GM08714 (cell line): ENCODE data around the gene TANC1.

ENCODE experiments used
- H3K4me3 ChIP-seq: fragments of 200-500 bp; sonication (Bioruptor generic); 2 replicates; pipeline ENCODE4 v1.5.1; 2014; ENCODE audit warnings: mild to moderate bottlenecking, low read length, inconsistent platforms
- ZNF274 ChIP-seq: IDR thresholded peaks from 2 replicates; pipeline ENCODE4 v1.6.1; 2012; ENCODE audit warnings: mild to moderate bottlenecking, low read depth, low read length

The TANC1 gene

DNA sequence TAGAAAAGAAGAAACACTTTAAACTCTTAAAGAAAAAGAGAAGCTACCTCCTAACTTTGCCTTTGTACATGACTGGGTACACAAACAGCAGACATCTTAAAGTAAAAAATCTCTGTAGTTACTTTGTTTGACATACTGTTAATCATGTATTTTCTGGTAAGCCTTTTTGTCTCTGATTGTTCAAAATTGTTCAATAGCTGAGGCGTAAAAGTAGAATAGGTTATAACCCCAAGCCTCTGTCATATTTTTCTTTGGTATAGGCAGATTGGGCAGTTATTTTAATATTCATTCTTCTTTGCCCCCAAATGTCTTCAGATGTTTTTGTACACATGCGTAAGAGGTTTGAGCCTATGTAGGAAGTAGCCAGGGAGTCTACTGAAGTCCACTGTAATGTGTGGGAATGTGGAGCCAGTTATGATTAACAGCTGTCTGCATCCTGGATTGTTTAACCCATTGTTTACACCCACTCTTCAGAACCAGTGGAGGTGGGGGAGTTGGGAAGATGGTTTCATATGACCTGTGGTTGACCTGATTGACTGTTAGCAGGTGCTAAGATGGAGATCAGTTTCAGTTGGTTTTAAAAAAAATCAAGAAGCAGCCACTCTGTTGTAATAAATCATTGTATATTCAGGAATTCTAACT, 150.5 kb downstream of the TANC1 start:
- TF ChIP-seq ZNF274 = no peak

DNA sequence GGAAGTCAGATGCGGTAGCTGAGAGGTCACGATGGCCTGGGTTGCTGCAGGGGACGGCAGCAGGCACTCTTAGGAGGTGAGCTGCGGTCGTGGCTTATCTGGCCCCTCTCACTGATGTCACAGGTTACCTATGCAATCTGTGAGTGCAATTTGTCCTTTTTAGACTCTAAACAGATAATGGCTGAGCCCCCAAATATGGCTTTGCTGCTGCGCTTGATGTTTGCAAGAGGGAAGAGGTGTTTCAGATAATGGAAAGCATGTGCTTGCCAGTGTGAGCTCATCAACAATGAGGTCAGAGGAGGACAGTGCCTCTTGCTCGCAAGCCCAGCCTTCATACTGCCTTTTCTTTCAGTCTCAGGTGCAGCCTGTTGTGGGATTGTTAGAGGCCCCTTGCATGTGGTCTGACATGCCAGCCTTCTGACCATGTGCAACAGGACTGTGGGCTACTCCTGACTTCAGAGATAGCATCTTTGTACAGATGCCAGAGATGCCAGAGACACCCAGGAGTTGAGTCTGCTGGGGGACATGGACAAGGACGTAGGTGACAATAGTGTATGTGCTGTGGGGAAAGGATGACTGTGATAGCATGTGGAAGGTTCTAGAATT, 151.3 kb downstream of the TANC1 start:
- no peak overlapping the region for H3K4me3 ChIP-seq
- no peak for TF ChIP-seq ZNF274

More for the DNA sequence above, 150.5 kb downstream of the TANC1 start:
- H3K4me3 ChIP-seq = no peak overlapping the region

DNA sequence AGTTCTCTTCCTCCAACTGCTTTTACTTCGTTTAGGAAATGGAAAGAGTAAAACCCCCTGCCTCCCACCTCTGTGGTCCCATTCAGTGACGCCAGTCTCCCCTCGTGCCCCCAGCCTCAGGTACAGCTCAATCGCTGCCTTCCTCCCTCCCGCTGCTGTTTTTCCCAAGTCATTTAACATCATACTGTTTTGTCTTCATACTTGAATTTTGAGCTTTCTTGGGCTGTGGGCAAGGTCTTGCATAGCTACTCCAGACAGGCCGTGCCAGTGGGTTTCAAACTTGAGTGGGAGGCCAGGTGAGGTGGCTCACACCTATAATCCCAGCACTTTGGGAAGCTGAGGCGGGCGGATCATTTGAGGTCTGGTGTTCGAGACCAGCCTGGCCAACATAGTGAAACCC, 155.3 kb downstream of the TANC1 start:
- no peak for TF ChIP-seq ZNF274

DNA sequence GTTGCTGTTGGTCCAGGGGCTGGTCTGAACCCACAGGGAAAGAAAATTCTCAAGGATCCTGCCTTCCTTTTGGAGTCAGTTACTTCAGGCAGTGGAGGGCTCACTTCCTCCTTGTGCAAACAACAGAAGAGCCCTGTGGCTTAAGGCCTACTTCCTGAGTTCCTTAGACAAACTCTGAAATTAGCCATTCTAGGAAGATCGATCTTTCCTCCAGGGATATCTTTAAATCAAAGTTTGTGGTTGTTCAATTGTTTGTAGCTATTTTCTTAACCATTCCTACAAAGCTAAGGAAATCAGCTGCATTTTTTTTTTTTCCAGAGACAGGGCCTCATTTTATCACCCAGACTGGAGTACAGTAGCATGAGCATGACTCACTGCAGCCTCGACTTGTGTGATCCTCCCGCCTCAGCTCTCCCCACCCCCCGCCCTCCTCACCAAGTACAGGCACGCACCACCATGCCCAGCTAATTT, 156.0 kb downstream of the TANC1 start:
- TF ChIP-seq ZNF274 = no peak
- H3K4me3 ChIP-seq = no peak overlapping the region

More for the DNA sequence above, 155.3 kb downstream of the TANC1 start:
- no peak overlapping the region for H3K4me3 ChIP-seq

DNA sequence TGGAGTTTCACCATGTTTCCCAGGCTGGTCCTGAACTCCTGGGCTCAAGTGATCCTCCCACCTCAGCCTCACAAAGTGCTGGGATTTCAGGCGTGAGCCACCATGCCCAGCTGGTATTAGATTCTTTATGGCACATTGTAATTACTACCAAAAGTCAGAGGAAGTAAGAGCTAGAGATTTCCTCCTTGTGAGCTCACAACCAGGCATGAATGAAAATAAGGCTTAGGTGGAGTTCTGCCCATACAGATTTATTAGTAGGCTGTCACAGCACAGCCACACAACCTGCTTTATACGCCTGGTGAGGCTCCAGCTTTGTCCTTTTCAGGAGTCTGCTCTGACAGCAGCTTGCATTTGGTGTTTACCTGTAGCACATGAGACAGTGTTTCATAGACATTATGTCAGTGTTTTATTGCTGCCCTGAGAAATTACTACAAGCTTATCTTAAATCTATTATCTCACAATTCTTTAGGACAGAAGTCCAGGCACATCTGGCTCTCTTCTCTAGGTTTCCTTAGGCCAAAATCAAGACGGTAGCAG, 156.6 kb downstream of the TANC1 start:
- no peak for TF ChIP-seq ZNF274
- H3K4me3 ChIP-seq = no peak overlapping the region

DNA sequence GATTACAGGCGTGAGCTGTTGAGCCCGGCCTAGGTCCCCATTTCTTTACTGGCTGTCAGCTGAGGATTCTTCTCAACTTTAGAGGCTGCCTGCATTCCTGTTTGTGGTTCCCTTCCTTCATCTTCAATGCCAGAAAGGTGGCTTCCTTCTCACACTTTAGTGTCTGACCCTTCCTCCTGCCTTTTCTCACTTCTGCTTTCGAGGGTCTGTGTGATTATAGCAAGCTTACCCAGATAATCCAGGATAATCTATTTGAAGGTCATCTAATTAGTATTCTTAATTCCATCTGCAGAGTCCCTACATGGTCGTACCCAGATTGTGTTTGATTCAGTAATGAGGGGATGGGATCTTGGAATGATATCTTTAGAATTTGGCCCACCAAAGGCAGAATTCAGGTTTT, 157.4 kb downstream of the TANC1 start:
- H3K4me3 ChIP-seq = no peak overlapping the region
- no peak for TF ChIP-seq ZNF274

DNA sequence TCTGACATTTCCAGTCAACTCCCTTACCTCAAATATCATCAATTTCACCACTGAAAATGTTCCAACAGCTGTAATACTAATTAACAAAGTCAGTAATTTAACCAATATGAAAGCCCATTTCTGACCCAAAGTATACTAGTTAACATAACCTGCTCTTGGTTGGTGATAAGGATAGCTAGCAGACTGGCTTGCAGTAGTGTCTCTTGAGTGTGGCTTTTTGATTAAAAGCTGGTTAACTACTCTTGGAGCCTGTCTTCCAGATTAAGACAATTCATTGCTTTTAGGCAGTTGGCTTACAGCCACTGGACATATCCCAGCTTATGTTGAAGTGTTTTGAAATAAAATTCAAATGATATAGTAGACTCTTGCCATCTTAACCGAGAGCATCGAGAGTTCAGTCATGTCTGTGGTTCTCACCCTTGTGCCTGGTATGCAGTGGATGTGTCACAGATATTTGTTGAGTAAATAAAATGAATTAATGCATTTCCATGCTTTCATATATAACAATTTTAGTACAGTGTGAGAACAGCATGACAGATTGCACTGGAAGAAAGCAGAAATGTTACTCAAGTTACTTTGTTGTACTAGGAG, 158.1 kb downstream of the TANC1 start:
- TF ChIP-seq ZNF274 = no peak
- H3K4me3 ChIP-seq = no peak overlapping the region

DNA sequence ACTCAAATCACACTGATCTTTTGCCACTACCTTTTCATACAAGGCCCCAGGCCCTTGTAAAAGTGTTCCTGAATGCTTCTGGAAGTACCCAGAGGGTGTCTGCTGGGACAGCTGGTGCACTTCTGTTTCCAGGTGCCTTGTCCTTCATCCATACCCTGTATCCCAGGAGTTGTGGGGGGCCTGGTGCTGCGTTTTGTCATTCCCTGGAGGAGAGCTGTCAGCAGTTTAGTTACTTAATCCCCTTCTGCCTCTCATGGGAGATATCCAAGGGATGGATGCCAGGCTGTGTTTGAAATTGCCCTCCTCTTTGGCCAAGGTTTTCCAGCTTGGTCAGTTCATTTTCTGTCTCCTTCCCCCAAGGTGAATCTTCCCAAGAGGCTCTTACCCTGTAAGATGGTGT, 159.8 kb downstream of the TANC1 start:
- no peak overlapping the region for H3K4me3 ChIP-seq
- TF ChIP-seq ZNF274 = no peak

DNA sequence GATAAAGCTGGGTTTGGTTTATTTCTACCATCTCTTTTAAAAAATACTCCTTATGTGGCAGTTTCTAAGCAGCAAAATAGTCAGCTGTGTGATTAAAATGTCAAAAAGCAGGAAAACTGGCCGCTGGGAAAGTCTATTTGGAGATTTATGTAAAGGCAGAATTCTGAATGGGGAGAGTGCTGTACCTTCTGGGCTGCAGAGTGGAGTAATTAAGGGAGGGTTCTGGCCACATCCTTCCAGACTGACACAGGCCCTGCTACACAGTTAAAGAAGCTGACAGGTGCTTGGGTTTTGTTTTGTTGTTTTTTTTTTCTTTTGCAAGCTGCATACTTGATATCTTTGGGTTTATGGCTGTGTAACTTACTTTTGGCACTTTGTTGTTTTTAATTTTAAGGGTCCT, 160.8 kb downstream of the TANC1 start:
- no peak overlapping the region for H3K4me3 ChIP-seq
- no peak for TF ChIP-seq ZNF274

DNA sequence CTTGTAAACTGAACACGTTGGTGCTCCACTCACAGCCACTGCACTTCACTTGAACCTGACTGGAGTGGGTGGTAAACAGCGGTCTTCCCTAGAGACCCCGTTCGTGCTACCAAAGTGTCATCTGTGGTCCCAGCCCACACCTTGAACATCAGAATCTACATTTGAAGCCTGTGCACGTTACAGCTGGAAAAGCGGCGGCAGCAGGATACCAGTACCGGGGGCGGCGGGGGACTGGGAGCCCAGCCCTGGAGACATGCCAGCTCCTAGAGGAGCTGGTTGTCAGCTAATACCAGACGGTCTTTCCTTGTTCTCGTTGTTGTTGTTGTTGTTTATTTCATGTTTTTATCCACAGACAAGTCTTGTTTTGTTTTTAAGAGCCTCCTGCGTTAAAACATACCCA, 161.4 kb downstream of the TANC1 start:
- H3K4me3 ChIP-seq = no peak overlapping the region
- no peak for TF ChIP-seq ZNF274

DNA sequence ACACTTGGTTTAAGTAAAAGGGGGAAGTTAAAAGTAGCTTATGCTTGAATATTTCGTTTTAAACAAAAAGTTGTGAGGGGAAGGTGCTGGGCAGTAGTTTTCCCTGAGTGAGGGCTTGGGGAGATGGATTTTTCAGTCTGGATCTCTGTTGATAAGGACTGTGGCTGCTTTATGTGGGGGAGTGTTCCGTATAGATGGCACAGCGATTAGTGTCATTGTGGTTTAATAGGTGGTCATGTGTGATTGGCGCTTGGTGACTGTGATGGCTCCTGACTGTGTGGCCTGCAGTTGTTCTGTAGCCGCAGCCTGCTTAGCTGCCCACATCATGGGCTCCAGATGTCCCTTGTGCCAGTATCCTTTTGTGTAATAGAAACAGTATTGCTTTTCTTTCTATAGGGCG, 161.9 kb downstream of the TANC1 start:
- no peak for TF ChIP-seq ZNF274
- H3K4me3 ChIP-seq = no peak overlapping the region

DNA sequence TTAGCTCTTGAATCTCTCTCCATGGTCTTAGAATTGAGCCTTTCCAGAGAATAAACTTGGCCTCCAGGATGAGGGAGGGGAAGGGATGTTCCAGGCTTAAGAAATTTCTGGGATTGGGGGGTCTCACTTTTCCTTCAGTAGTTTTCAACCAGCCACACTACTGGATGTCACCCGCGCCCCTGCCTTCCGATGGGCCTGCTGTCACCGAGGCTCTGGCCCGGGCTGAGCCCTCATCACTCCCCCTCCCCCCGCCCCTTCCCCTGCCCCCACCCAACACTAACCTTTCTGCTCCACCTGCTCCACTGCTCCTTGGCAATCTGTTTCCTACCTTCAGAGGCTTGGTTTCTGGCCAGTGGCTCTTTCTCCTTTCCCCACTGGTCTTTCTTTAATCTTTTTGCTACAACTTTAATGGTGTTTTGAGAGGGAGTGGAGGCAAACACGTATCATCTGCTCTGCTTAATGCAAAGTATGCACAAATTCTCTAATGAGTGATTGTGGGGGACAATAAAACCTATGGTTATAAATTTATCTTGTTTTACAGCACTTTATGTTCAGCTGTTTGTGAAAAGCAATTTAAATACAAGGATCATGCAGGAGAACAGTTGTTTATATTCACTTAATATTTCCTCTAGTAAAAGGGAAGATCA, 162.9 kb downstream of the TANC1 start:
- H3K4me3 ChIP-seq = no peak overlapping the region
- TF ChIP-seq ZNF274 = no peak

DNA sequence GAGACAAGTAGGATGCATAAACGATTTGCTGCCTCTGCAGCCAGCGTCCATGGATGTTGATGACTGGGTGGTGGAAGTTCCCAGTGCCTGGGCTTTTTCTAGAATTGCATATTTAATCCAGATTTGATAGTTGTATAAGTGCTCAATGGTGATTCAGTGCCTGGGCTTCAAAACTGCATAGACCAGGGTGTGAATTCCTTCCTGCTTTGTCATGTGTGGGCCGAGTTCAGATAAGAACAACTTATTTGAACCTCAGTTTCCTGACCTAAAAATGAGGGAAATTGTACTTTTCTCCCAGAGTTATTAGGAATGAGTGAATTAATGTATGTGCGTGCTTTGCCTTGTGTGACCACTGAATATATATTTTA, 163.5 kb downstream of the TANC1 start:
- TF ChIP-seq ZNF274 = no peak
- no peak overlapping the region for H3K4me3 ChIP-seq

DNA sequence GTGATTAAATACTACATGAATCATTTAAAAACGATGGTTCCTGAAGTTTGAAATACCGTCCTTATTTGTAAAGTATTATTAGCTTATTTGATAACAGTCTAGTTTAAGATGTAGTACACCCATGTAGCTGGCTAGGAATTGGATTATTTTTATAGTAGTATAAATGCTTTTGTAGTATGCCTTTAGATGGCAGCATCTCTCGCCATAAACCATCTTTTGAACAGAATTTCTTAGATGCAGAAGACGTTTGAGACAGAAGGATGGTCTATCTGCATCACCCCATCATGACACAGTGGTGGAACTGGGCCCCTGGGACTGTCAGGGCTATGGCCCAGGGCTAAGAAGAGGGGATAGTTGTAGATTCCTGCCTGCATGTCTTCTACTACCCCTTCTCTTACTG, 165.4 kb downstream of the TANC1 start:
- no peak overlapping the region for H3K4me3 ChIP-seq
- TF ChIP-seq ZNF274 = no peak

DNA sequence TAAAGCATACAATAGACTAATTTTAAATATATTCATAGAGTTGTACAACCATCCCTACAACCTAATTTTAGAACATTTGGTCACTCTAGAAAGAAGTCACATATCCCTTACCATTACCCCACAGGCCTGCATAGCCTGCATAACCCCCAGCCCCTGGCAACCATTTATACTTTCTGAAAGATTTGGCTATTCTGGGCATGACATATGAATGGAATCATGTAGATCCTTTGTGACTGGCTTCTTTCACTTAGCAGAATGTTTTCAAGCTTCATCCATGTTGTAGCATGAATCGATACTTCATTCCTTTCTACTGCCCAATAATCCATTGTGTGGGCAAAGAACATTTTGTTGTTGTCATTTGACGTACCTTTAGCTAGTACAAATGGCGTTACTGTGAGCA, 166.5 kb downstream of the TANC1 start:
- no peak for TF ChIP-seq ZNF274
- H3K4me3 ChIP-seq = no peak overlapping the region

DNA sequence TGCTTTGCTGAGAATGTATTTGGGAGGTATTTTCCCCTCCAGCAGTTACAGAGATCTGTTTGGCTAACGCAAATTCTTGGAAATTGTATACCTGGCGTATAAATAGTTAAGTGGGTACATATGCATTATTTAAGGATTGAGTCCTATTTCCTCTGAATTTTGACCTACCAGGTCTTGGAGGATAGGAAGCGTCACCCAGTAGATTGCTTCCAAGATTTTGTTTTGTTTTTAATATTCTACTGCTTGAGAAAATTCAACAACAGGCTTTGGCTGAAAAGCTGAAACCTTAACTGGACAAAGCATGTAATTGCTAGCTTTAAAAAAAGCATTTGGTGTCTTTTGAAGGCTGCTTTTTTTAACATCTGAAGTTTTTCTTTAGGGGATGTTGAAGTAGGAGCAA, 168.0 kb downstream of the TANC1 start:
- TF ChIP-seq ZNF274 = no peak
- H3K4me3 ChIP-seq = no peak overlapping the region
